VCaP (cell line): ENCODE data around the gene C1orf159.

Source experiments
- H3K27ac ChIP-seq: fragments of 450-650 bp; 2 replicates; pipeline ENCODE4 v1.5.1; 2017
- TF ChIP-seq, protein P1 (sequence below): fragments of 450-650 bp; conservative IDR thresholded peaks from 2 replicates; pipeline ENCODE4 v1.5.1; 2017; ENCODE audit warnings: mild to moderate bottlenecking, moderate library complexity

The C1orf159 gene

DNA sequence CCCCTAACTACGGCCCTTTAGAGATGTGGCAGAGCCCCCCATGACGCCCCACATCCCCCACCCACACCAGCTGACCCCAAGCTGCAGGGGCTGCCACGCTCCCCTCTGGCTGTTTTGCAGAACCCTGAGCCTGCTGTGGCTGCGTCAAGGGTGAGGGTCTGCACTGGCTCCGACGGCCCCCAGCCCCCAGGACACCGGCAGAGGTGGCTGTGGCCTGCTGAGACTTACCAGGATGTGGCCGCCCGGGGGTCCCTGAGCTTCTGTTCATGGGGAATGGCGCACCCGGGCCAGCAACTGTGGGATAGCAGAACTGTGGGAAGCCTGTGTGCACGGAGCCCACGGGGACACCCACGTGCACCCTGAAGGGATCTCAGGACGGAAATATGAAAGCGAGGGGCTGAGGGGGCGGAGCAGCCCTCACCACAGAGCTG, 29.0 kb downstream of the C1orf159 start:
- H3K27ac ChIP-seq, result no peak overlapping the region
- TF ChIP-seq, protein P1, sequence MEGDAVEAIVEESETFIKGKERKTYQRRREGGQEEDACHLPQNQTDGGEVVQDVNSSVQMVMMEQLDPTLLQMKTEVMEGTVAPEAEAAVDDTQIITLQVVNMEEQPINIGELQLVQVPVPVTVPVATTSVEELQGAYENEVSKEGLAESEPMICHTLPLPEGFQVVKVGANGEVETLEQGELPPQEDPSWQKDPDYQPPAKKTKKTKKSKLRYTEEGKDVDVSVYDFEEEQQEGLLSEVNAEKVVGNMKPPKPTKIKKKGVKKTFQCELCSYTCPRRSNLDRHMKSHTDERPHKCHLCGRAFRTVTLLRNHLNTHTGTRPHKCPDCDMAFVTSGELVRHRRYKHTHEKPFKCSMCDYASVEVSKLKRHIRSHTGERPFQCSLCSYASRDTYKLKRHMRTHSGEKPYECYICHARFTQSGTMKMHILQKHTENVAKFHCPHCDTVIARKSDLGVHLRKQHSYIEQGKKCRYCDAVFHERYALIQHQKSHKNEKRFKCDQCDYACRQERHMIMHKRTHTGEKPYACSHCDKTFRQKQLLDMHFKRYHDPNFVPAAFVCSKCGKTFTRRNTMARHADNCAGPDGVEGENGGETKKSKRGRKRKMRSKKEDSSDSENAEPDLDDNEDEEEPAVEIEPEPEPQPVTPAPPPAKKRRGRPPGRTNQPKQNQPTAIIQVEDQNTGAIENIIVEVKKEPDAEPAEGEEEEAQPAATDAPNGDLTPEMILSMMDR, result no peak

DNA sequence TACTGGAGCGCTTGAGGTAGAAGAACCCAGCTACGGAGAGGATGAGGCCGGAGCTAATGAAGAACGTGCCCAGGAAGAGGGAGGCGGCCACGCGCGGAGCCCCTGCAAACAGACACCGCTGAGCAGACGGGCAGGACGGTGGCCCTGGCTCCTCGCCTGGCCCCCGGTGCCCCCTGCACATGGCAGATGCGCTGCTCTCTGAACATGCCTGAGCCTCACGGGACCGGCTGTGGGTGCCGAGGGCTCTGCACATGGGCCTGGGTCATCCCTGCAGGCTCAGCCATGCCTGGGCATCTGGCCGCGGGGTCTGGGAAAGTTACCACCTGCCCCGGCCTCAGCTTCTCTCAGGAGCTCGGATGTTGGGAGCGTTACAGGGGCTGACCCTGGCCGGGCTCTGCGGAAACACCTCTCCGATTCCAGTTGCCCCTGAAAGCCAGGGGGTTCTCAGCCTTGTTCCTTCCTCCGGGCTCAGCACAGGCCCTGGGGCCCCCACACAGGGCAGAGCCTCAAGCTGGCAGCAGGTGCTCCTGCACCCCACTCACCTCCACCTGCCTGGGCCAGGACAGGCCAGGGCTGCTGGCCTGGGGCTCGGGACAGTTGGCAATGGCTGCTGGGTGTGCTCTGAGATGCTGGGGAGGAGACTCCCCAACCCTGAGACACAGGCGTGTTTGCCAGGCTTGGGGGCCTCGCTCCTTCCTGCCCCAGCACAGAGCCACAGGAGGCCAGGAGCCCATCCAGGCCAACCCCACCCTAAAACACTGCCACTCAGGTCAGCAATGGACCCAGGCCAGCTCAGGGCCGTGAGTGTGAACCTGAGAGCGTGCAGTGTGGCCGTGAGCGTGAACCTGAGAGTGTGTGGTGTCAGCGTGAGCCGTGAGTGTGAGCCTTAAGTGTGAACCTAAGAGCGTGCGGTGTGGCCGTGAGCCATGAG, 29.7 kb downstream of the C1orf159 start:
- TF ChIP-seq, protein P1, result no peak
- H3K27ac ChIP-seq, result no peak overlapping the region

DNA sequence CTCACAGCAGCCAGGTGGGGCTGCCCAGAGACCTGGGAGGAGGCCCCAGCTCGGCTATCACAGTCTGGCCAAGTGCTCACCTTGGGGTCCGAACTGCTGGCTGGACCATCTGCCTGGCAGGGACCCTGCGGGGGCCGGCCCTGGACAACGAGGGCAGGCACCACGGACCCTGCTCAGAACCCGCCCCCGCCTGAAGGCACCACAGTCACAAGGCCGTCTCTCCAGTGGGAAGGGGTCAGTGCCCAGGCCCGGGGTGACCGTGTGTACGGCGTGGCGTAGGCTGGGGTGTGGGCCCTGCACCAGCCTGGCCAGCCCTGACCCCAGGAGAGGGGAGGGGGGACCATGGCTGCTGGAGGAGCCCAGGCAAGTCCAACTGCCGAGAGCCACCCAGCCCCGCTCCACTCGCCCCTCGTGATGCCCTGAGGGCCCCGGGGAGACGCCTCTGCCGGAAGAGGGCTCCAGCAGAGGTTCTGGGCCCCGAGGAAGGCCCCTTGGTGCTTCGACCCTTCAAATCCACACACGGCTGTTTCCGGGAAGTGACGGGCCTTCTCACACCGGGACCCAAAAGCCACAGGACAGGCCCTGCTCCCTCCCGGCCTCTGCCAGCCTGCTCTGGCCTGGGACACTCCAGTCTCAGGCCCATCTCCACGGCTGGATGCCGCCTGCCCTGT, 30.6 kb downstream of the C1orf159 start:
- no peak overlapping the region for H3K27ac ChIP-seq
- TF ChIP-seq, protein P1, result no peak

DNA sequence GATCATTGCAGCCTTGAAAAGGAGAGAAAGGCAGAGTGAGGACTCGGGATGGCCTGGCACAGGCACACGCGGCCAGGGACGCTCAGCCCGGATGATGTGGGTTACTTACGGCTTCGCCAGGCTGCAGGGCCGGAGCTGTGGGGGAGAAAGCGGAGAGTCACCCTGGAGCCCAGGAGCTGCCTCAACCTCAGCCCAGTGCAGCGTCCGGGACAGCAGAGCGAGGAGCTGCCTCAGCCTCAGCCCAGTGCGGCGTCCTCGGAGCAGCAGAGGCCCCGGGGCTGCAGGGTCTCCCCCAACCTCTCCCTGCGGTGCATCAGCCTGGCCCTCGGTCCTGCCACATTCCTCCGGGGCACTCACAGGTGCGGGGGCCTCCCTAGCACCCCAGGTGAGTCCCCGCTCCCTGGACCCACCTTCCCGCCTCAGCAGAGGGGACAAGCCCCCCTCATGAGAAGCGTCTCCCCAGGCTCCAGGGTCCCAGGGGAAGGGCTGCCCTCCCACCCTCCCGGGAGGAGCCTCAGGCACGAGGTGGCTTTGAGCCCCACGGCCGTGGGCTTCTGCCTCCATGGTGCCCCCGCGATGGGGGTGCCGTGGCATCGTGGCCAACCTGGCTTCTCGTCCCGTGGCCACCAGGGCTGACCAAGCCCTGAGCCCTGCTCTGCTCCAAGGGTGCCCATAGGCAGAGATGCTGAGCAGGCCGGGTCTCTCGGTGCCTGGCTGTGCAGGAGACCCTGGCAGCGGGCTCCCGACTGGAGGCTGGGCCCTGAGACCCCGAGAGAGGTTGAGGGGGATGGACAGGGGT, 31.3 kb downstream of the C1orf159 start:
- H3K27ac ChIP-seq, result no peak overlapping the region
- TF ChIP-seq, protein P1, result no peak

GRCh38 chr1:1083416-1084371, 32.2 kb downstream of the C1orf159 start:
- no peak overlapping the region for H3K27ac ChIP-seq
- TF ChIP-seq, protein P1, result no peak

DNA sequence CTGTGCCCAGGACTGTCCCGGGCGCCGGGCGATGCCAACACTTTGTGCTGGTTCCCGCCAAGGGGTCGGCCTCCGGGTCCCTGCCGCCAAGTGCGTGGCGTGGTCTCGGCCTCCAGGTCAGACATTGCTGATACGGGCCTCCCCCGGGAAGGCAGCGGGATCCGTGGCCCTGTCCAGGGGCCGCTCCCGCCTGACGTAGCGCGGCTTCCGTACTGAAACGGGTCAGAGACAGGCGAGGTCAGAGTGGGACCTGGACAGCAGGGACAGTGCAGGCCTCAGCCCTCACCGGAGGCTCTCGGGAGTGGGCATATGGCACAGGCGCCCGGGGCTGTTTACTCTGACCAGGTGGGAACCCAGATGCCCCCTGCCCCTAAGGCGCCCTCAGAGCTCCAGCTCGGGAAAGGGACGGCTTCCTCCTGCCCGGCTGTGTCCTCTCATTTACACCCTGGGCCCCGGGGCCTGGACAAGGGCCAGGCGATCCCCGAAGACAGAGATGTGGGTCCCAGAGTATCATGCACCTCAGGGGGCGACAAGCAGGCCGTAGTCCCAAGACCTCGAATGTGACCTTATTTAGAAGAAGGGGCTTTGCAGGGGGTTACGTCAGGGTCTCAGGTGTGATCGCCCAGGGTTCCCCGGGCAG, 33.0 kb downstream of the C1orf159 start:
- TF ChIP-seq, protein P1, result no peak
- no peak overlapping the region for H3K27ac ChIP-seq
